K562 (cell line): ENCODE measurements around the gene PLXNB2. TPM values are rescaled to one million over a fixed set of nuclear protein-coding genes. Genes with fewer than 3 reads are reported as not detected.

Experiments used
- ATAC-seq: fragments of 200-7000 bp; cut with Tn5 transposase; 3 replicates; pipeline ENCODE4 v1.9.1; 2020; ENCODE audit warnings: moderate library complexity
- BruUV-seq: library from RNA; stranded (reverse); fragments of 400-500 nt; replicated peaks from 2 replicates; lab custom pipeline; 2021; lab: Mats Ljungman, UMichigan
- CTCF ChIA-PET: fragments of 300-600 bp; formaldehyde crosslinking; extraction: SDS; loops from one replicate; lab custom pipeline; 2021; ENCODE audit warnings: low intra/inter-chr PET ratio; lab: Yijun Ruan, JAX
- POLR2A ChIA-PET: fragments of 300-600, 350-650 bp; sonication (Branson Sonifier 250); formaldehyde crosslinking; extraction: SDS; loops from one replicate; lab custom pipeline; 2021; ENCODE audit warnings: antibody characterized with exemption, inconsistent platforms; lab: Yijun Ruan, JAX
- DNase-seq, 4 experiments: peaks; one replicate each; pipeline versions ENCODE4 v3.0.0 to v3.0.0-alpha.2; 2011 to 2018; ENCODE audit warnings: low spot score in 3 of 4, mixed read lengths in 3 of 4; ENCODE audit errors: extremely low read depth in 1 of 4
- FAIRE-seq: peaks from 2 replicates; lab custom pipeline; 2011; peaks lifted over from hg19 to GRCh38; lab: Jason Lieb, UNC
- H2AFZ ChIP-seq: 2 replicates; pipeline ENCODE4 v1.6.0; 2011; ENCODE audit warnings: low read depth, low read length, control low read depth, inconsistent platforms
- H3K27ac ChIP-seq: fragments of 200-600 bp; 3 replicates; pipeline ENCODE4 v1.8.0; 2011; ENCODE audit warnings: low read depth, mild to moderate bottlenecking, control low read depth, inconsistent platforms, low read length, moderate library complexity, mixed read lengths; ENCODE audit errors: extremely low read depth
- H3K27me3 ChIP-seq, 2 experiments: fragments of 300-600 bp in 1 of 2; 2 replicates in 1 of 2; 3 replicates in 1 of 2; pipeline versions ENCODE4 v1.6.0 to v1.8.0; 2011; ENCODE audit warnings: inconsistent platforms in 2 of 2, low read length in 2 of 2, mild to moderate bottlenecking in 1 of 2, mixed read lengths in 1 of 2, moderate library complexity in 1 of 2; ENCODE audit not compliant: control insufficient read depth in 2 of 2, insufficient read depth in 2 of 2
- H3K36me3 ChIP-seq: fragments of 300-600 bp; 3 replicates; pipeline ENCODE4 v1.8.0; 2011; ENCODE audit warnings: mild to moderate bottlenecking, low read length, inconsistent platforms; ENCODE audit not compliant: control insufficient read depth, insufficient read depth
- H3K4me1 ChIP-seq, 2 experiments: fragments of 200-600 bp in 1 of 2; replicated peaks in 1 of 2; 2 replicates in 1 of 2; 3 replicates in 1 of 2; pipeline versions ENCODE4 v1.5.1 to v1.8.0; 2011; ENCODE audit warnings: inconsistent platforms in 2 of 2, low read length in 2 of 2, mild to moderate bottlenecking in 1 of 2, mixed read lengths in 1 of 2, moderate library complexity in 1 of 2; ENCODE audit not compliant: control insufficient read depth in 2 of 2, insufficient read depth in 2 of 2
- H3K4me2 ChIP-seq: 2 replicates; pipeline ENCODE4 v1.6.1; 2011; ENCODE audit warnings: low read length, control low read depth, inconsistent platforms, mixed read lengths; ENCODE audit not compliant: insufficient read depth
- H3K4me3 ChIP-seq: fragments of 200-600 bp; sonication (generic), shearing (Covaris generic); 2 replicates; pipeline ENCODE4 v1.5.1; 2016; ENCODE audit warnings: control low read depth, inconsistent platforms
- H3K79me2 ChIP-seq: fragments of 200-600 bp; 3 replicates; pipeline ENCODE4 v1.8.0; 2011; ENCODE audit warnings: low read length, inconsistent platforms; ENCODE audit not compliant: control insufficient read depth, insufficient read depth
- H3K9ac ChIP-seq, 2 experiments: 2 replicates each; pipeline versions ENCODE4 v1.6.0 to v1.6.1; 2011; ENCODE audit warnings: low read depth in 2 of 2, low read length in 2 of 2, control low read depth in 1 of 2, inconsistent platforms in 1 of 2, mild to moderate bottlenecking in 1 of 2, mixed read lengths in 1 of 2; ENCODE audit not compliant: insufficient read depth in 1 of 2
- H3K9me1 ChIP-seq: one replicate; pipeline ENCODE4 v1.6.0; 2011; ENCODE audit warnings: inconsistent platforms, mild to moderate bottlenecking, low read length, moderate library complexity; ENCODE audit not compliant: control insufficient read depth, insufficient read depth
- H3K9me3 ChIP-seq: replicated peaks from 2 replicates; pipeline ENCODE4 v1.5.1; 2011; ENCODE audit warnings: low read depth, low read length, inconsistent platforms; ENCODE audit not compliant: control insufficient read depth, insufficient read depth
- H4K20me1 ChIP-seq: replicated peaks from 2 replicates; pipeline ENCODE4 v1.6.1; 2011; ENCODE audit warnings: low read length, inconsistent platforms, mixed read lengths; ENCODE audit not compliant: control insufficient read depth, insufficient read depth
- ARNT ChIP-seq, 2 experiments: fragments of 450-650 bp; IDR thresholded peaks; 2 replicates each; pipeline ENCODE4 v1.6.1; 2016; ENCODE audit warnings: mild to moderate bottlenecking in 1 of 2
- CCAR2 ChIP-seq: fragments of 200-400 bp; formaldehyde crosslinking; IDR thresholded peaks from 2 replicates; pipeline ENCODE4 v1.6.1; 2017; ENCODE audit warnings: mild to moderate bottlenecking, low read depth, low read length
- FOXK2 ChIP-seq, 2 experiments: fragments of 450-650 bp; IDR thresholded peaks in 1 of 2; conservative IDR thresholded peaks in 1 of 2; 2 replicates each; pipeline ENCODE4 v1.6.1; 2016; ENCODE audit warnings: low read depth in 2 of 2, mild to moderate bottlenecking in 1 of 2
- HLTF ChIP-seq: fragments of 450-650 bp; IDR thresholded peaks from 2 replicates; pipeline ENCODE4 v1.6.1; 2016
- HMGN3 ChIP-seq: IDR thresholded peaks from 2 replicates; pipeline ENCODE4 v1.6.1; 2011; ENCODE audit warnings: borderline replicate concordance, low read depth, mild to moderate bottlenecking, mixed read lengths, low read length; ENCODE audit not compliant: insufficient read length; ENCODE audit errors: extremely low read depth
- KLF13 ChIP-seq: fragments of 450-650 bp; IDR thresholded peaks from 2 replicates; pipeline ENCODE4 v1.6.1; 2016; ENCODE audit warnings: missing genetic modification characterization, low read depth, mild to moderate bottlenecking, missing compliant biosample characterization, moderate library complexity, borderline replicate concordance
- LARP7 ChIP-seq: fragments of 450-650 bp; IDR thresholded peaks from 2 replicates; pipeline ENCODE4 v1.6.1; 2016
- MBD2 ChIP-seq: sonication (generic); IDR thresholded peaks from 2 replicates; pipeline ENCODE4 v1.6.1; 2016; ENCODE audit warnings: low read depth, borderline replicate concordance
- MECOM ChIP-seq: fragments of 250-450 bp; sonication (Bioruptor Pico); IDR thresholded peaks from 2 replicates; pipeline ENCODE4 v1.8.0; 2022; ENCODE audit warnings: inconsistent platforms
- NELFE ChIP-seq: IDR thresholded peaks from 2 replicates; pipeline ENCODE4 v1.6.1; 2011; ENCODE audit warnings: mild to moderate bottlenecking; ENCODE audit not compliant: insufficient read depth, insufficient read length
- SLC30A9 ChIP-seq: fragments of 250-450 bp; sonication (Bioruptor Pico); IDR thresholded peaks from 2 replicates; pipeline ENCODE4 v1.8.0; 2022; ENCODE audit warnings: mild to moderate bottlenecking, moderate library complexity
- SMAD2 ChIP-seq: fragments of 150-350 bp; IDR thresholded peaks from 2 replicates; pipeline ENCODE4 v1.6.1; 2014; ENCODE audit warnings: low read depth, mild to moderate bottlenecking, low read length
- SMC3 ChIP-seq: conservative IDR thresholded peaks from 2 replicates; pipeline ENCODE4 v1.6.1; 2011; ENCODE audit warnings: low read depth, low read length, improper control_type of control experiment; ENCODE audit not compliant: insufficient read depth
- XRCC5 ChIP-seq: fragments of 200-400 bp; formaldehyde crosslinking; IDR thresholded peaks from 2 replicates; pipeline ENCODE4 v1.6.1; 2017; ENCODE audit warnings: low read depth, mild to moderate bottlenecking, low read length
- ZNF3 ChIP-seq: fragments of 250-450 bp; sonication (Bioruptor Pico); IDR thresholded peaks from 2 replicates; pipeline ENCODE4 v1.5.0; 2021; ENCODE audit warnings: mild to moderate bottlenecking, moderate library complexity
- ZNF584 ChIP-seq: fragments of 200-800 bp; sonication (Bioruptor generic); IDR thresholded peaks from 2 replicates; pipeline ENCODE4 v1.6.1; 2016; ENCODE audit warnings: low read depth, mild to moderate bottlenecking, missing genetic modification characterization, missing compliant biosample characterization
- WGBS: fragments of 100-300 bp; shearing (Covaris generic); methylation state at CpG from one replicate; pipeline ENCODE4 v1.1.6; 2016; ENCODE audit warnings: low coverage, mixed read lengths; ENCODE audit not compliant: insufficient coverage; ENCODE audit errors: missing lambda C conversion rate; 5-methylcytosine and 5-hydroxymethylcytosine counted together
- in situ Hi-C: fragments of 300-500 bp; cut with MboI; formaldehyde crosslinking; loops from 4 replicates; pipeline ENCODE4 v1.15.0; 2018; ENCODE audit warnings: inconsistent platforms, mixed read lengths
- intact Hi-C: fragments of 100-400 bp; cut with micrococcal nuclease; formaldehyde crosslinking; loops from 2 replicates; pipeline ENCODE4 v1.14.2; 2022
- polyA plus RNA-seq, 8 experiments: library from polyadenylated mRNA; depleted of rRNA in 4 of 8; stranded (reverse) in 5 of 8; unstranded in 3 of 8; fragments of >200 nt; fragmentation: Nextera tagmentation in 2 of 8; fragmentation: Illumina TruSeq in 1 of 8; extraction: Ambion mirVana in 2 of 8; extraction: Trizol in 1 of 8; gene quantifications; 2 replicates each; pipeline versions ENCODE4 v1.2.1 to v1.2.3, GENCODE V29; 2011 to 2014; ENCODE audit warnings: inconsistent platforms in 1 of 8, missing spikeins in 1 of 8
- total RNA-seq, 7 experiments: library from RNA; depleted of rRNA in 6 of 7; stranded (reverse); fragments of >200 nt in 6 of 7; fragmentation: Illumina TruSeq in 2 of 7; extraction: Trizol in 2 of 7; gene quantifications; 2 replicates each; pipeline versions ENCODE4 v1.2.1 to v1.2.3, GENCODE V29; 2011 to 2021; ENCODE audit warnings: low replicate concordance in 1 of 7
- TF ChIP-seq, protein P1 (sequence below): fragments of 250-450 bp; sonication (Bioruptor Pico); IDR thresholded peaks from 2 replicates; pipeline ENCODE4 v1.5.0; 2021

PLXNB2 gene
- total and polyA plus RNA-seq, 9 of the 15 experiments (the other 6 are each of a cell fraction or from before 2014, with no cell fraction given) = 0.15 to 45.1 (median 13.6) TPM

DNA sequence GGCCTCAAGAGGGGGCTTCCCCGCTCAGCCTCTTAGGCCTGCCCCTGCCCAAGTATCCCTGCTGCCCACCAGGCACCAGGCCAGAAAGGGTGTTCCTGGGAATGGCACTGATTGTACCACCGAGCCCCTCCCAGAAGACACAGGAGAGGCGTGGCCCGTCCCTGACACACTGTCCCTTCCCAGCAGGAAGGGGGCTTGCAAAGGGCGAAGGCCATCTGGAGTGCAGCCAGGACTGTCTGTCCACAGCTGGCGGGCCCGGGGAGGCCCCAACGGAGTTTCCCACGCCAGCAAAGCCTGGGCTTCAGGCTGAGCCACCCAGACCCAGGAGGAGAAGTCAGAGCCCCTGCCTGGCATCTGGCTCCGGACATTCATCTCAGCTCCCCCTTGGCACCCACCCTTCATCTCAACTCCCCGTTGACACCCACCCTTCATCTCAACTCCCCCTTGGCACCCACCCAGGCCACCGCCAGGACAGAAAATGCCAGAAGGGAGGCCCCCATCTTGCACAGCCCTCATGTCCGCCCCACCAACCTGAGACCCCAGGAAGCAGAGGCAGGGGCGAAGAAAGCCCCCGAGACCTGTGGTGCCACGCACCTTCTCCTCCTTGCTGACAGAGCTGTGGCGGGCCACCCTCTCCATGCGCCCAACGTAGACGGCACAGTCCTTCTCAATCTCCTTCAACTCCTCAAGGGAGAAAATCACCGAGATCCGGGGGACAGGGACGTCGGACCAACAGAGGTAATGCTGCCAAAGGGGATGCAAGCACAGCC lies 82.1 kb downstream of the PLXNB2 start:
- no peak overlapping the region for H2AFZ ChIP-seq
- no peak overlapping the region for H3K4me3 ChIP-seq
- 82% methylated on average over 8 of the region's 24 CpGs for WGBS
- no peaks in the 10 kb centered on the region for H4K20me1 ChIP-seq
- no peaks in the 10 kb centered on the region for H3K9me1 ChIP-seq
- DNase-seq (no peak), FAIRE-seq (no peak), ATAC-seq (no peak)
- H3K4me2 ChIP-seq = no peak overlapping the region
- ChIA-PET POLR2A (no interaction called here), CTCF (interaction anchor here (0.5 kb wide), 1 partner anchor 17 kb away, joined by 4 read pairs; no protein-coding TSS in a partner anchor)
- TF ChIP-seq MBD2 = no peak
- TF ChIP-seq, protein P1, sequence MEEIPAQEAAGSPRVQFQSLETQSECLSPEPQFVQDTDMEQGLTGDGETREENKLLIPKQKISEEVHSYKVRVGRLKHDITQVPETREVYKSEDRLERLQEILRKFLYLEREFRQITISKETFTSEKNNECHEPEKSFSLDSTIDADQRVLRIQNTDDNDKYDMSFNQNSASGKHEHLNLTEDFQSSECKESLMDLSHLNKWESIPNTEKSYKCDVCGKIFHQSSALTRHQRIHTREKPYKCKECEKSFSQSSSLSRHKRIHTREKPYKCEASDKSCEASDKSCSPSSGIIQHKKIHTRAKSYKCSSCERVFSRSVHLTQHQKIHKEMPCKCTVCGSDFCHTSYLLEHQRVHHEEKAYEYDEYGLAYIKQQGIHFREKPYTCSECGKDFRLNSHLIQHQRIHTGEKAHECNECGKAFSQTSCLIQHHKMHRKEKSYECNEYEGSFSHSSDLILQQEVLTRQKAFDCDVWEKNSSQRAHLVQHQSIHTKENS (CRISPR knock-in tag) = no peak
- TF ChIP-seq ARNT (IDR thresholded peaks at IDR 0.05) = no peak
- no peak for TF ChIP-seq FOXK2 (conservative IDR thresholded peaks at IDR 0.05 in 1 of 2, IDR thresholded peaks at IDR 0.05 in 1 of 2; ENCODE audit: low read depth in 2 of 2)
- TF ChIP-seq HLTF = no peak
- TF ChIP-seq NELFE = no peak
- no peak for TF ChIP-seq XRCC5
- no peak for TF ChIP-seq MECOM (CRISPR knock-in tag)
- TF ChIP-seq LARP7 = no peak
- no peak for TF ChIP-seq ZNF3
- TF ChIP-seq SMAD2 = no peak
- TF ChIP-seq KLF13 (tag) = no peak
- TF ChIP-seq SMC3 = no peak
- no peak for TF ChIP-seq SLC30A9 (CRISPR knock-in tag)
- TF ChIP-seq HMGN3 = no peak
- no peak for TF ChIP-seq CCAR2
- no peak for TF ChIP-seq ZNF584 (CRISPR knock-in tag)
- H3K79me2 ChIP-seq = no peaks in the 10 kb centered on the region
- 0 out of 2 replicates have a peak, but pooled peaks cover under 1% of the 10 kb centered on the region for H3K9me3 ChIP-seq
- H3K27me3 ChIP-seq = no peaks in the 10 kb centered on the region
- no TSS peak for BruUV-seq
- H3K4me1 ChIP-seq = peaks cover 0 to 16% of the 10 kb centered on the region in 2 experiments; a peak in 2 of 5 replicates
- no peak overlapping the region for H3K27ac ChIP-seq
- peaks cover 56% of the 10 kb centered on the region; the same call in 2 of the 3 replicates for H3K36me3 ChIP-seq
- no peak overlapping the region; a peak in 1 of 4 replicates for H3K9ac ChIP-seq
- intact Hi-C loops = no loop called here
- in situ Hi-C loops = no loop called here
